ENCODE data around the gene TEAD3. TPM values are rescaled to one million over a fixed set of nuclear protein-coding genes. Genes with fewer than 3 reads are reported as not detected.

Gene TEAD3
- total RNA-seq, 1 donor from 2014 or later = 6.8 TPM

- Histone ChIP-seq H3K27ac (ENCODE audit: low read depth, low read length) (no peak overlapping the region), H3K4me1 (ENCODE audit: control insufficient read depth in 3 of 3, insufficient read depth in 3 of 3, low read length in 3 of 3) (peaks cover 29 to 77% (median 77%) of the 10 kb centered on the region in 3 donors), H3K9ac (ENCODE audit: low read depth in 1 of 3, low read length in 3 of 3) (peak overlapping the region in 1 of 3 donors; percentile 62), H3K27me3 (ENCODE audit: control insufficient read depth in 3 of 3, insufficient read depth in 3 of 3, low read length in 3 of 3) (peaks cover 0 to 9% (median 6%) of the 10 kb centered on the region in 3 donors), H3K4me3 (ENCODE audit: low read length in 3 of 3) (no peak overlapping the region), H3K9me3 (ENCODE audit: control insufficient read depth in 3 of 3, low read length in 3 of 3) (no peaks in the 10 kb centered on the region), H3K36me3 (ENCODE audit: control insufficient read depth in 3 of 3, insufficient read depth in 3 of 3, low read length in 3 of 3) (peaks cover 0 to 2% (median 0%) of the 10 kb centered on the region in 3 donors)
Observed at GRCh38 chr6:35494161-35494563, 2.7 kb downstream of the TEAD3 start.

- Histone ChIP-seq H3K36me3 (ENCODE audit: control insufficient read depth in 3 of 3, insufficient read depth in 3 of 3, low read length in 3 of 3) (peaks cover 0 to 2% (median 0%) of the 10 kb centered on the region in 3 donors), H3K27ac (ENCODE audit: low read depth, low read length) (no peak overlapping the region), H3K4me1 (ENCODE audit: control insufficient read depth in 3 of 3, insufficient read depth in 3 of 3, low read length in 3 of 3) (peaks cover 29 to 73% (median 70%) of the 10 kb centered on the region in 3 donors), H3K27me3 (ENCODE audit: control insufficient read depth in 3 of 3, insufficient read depth in 3 of 3, low read length in 3 of 3) (peaks cover 0 to 9% (median 2%) of the 10 kb centered on the region in 3 donors), H3K9ac (ENCODE audit: low read depth in 1 of 3, low read length in 3 of 3) (peak overlapping the region in 1 of 3 donors; percentile 33), H3K4me3 (ENCODE audit: low read length in 3 of 3) (peak overlapping the region in 1 of 3 donors; percentile 22), H3K9me3 (ENCODE audit: control insufficient read depth in 3 of 3, low read length in 3 of 3) (no peaks in the 10 kb centered on the region)
Observed at GRCh38 chr6:35493307-35493983, 3.4 kb downstream of the TEAD3 start.

- Histone ChIP-seq H3K9ac (ENCODE audit: low read depth in 1 of 3, low read length in 3 of 3) (peak overlapping the region in 1 of 3 donors; percentile 60), H3K4me3 (ENCODE audit: low read length in 3 of 3) (no peak overlapping the region), H3K9me3 (ENCODE audit: control insufficient read depth in 3 of 3, low read length in 3 of 3) (no peaks in the 10 kb centered on the region), H3K27me3 (ENCODE audit: control insufficient read depth in 3 of 3, insufficient read depth in 3 of 3, low read length in 3 of 3) (peaks cover 0 to 6% (median 0%) of the 10 kb centered on the region in 3 donors), H3K27ac (ENCODE audit: low read depth, low read length) (no peak overlapping the region), H3K4me1 (ENCODE audit: control insufficient read depth in 3 of 3, insufficient read depth in 3 of 3, low read length in 3 of 3) (peaks cover 32 to 70% (median 68%) of the 10 kb centered on the region in 3 donors), H3K36me3 (ENCODE audit: control insufficient read depth in 3 of 3, insufficient read depth in 3 of 3, low read length in 3 of 3) (peaks cover 0 to 2% (median 0%) of the 10 kb centered on the region in 3 donors)
Observed at GRCh38 chr6:35492974-35493284, 4.0 kb downstream of the TEAD3 start.

GRCh38 chr6:35492258-35492973 lies 4.5 kb downstream of the TEAD3 start:
- Histone ChIP-seq H3K36me3 (ENCODE audit: control insufficient read depth in 3 of 3, insufficient read depth in 3 of 3, low read length in 3 of 3) (peaks cover 0 to 2% (median 0%) of the 10 kb centered on the region in 3 donors), H3K4me1 (ENCODE audit: control insufficient read depth in 3 of 3, insufficient read depth in 3 of 3, low read length in 3 of 3) (peaks cover 32 to 70% (median 66%) of the 10 kb centered on the region in 3 donors), H3K27ac (ENCODE audit: low read depth, low read length) (peak overlapping the region; percentile 86), H3K9ac (ENCODE audit: low read depth in 1 of 3, low read length in 3 of 3) (peak overlapping the region in 1 of 3 donors; percentile 60), H3K9me3 (ENCODE audit: control insufficient read depth in 3 of 3, low read length in 3 of 3) (no peaks in the 10 kb centered on the region), H3K4me3 (ENCODE audit: low read length in 3 of 3) (no peak overlapping the region), H3K27me3 (ENCODE audit: control insufficient read depth in 3 of 3, insufficient read depth in 3 of 3, low read length in 3 of 3) (peaks cover 0 to 6% (median 0%) of the 10 kb centered on the region in 3 donors)

GRCh38 chr6:35491558-35492257 lies 5.2 kb downstream of the TEAD3 start:
- H3K36me3 ChIP-seq (ENCODE audit: control insufficient read depth in 3 of 3, insufficient read depth in 3 of 3, low read length in 3 of 3) = peaks cover 0 to 2% (median 0%) of the 10 kb centered on the region in 3 donors
- H3K9me3 ChIP-seq (ENCODE audit: control insufficient read depth in 3 of 3, low read length in 3 of 3) = no peaks in the 10 kb centered on the region
- peaks cover 0 to 6% (median 0%) of the 10 kb centered on the region in 3 donors for H3K27me3 ChIP-seq (ENCODE audit: control insufficient read depth in 3 of 3, insufficient read depth in 3 of 3, low read length in 3 of 3)
- peaks cover 32 to 71% (median 70%) of the 10 kb centered on the region in 3 donors for H3K4me1 ChIP-seq (ENCODE audit: control insufficient read depth in 3 of 3, insufficient read depth in 3 of 3, low read length in 3 of 3)
- no peak overlapping the region for H3K4me3 ChIP-seq (ENCODE audit: low read length in 3 of 3)
- H3K9ac ChIP-seq (ENCODE audit: low read depth in 1 of 3, low read length in 3 of 3) = peak overlapping the region in 1 of 3 donors; percentile 60
- H3K27ac ChIP-seq (ENCODE audit: low read depth, low read length) = peak overlapping the region; percentile 86

GRCh38 chr6:35490821-35491557 lies 5.9 kb downstream of the TEAD3 start:
- H3K9ac ChIP-seq (ENCODE audit: low read depth in 1 of 3, low read length in 3 of 3) = peak overlapping the region; percentile 74 to 84 (median 77)
- H3K9me3 ChIP-seq (ENCODE audit: control insufficient read depth in 3 of 3, low read length in 3 of 3) = no peaks in the 10 kb centered on the region
- H3K4me1 ChIP-seq (ENCODE audit: control insufficient read depth in 3 of 3, insufficient read depth in 3 of 3, low read length in 3 of 3) = peaks cover 31 to 73% (median 69%) of the 10 kb centered on the region in 3 donors
- H3K36me3 ChIP-seq (ENCODE audit: control insufficient read depth in 3 of 3, insufficient read depth in 3 of 3, low read length in 3 of 3) = peaks cover 0 to 4% (median 0%) of the 10 kb centered on the region in 3 donors
- H3K27ac ChIP-seq (ENCODE audit: low read depth, low read length) = peak overlapping the region; percentile 86
- H3K27me3 ChIP-seq (ENCODE audit: control insufficient read depth in 3 of 3, insufficient read depth in 3 of 3, low read length in 3 of 3) = peaks cover 0 to 6% (median 0%) of the 10 kb centered on the region in 3 donors
- peak overlapping the region in 2 of 3 donors; percentile 73 to 78 for H3K4me3 ChIP-seq (ENCODE audit: low read length in 3 of 3)

- Histone ChIP-seq H3K9ac (ENCODE audit: low read depth in 1 of 3, low read length in 3 of 3) (peak overlapping the region; percentile 74 to 84 (median 77)), H3K4me1 (ENCODE audit: control insufficient read depth in 3 of 3, insufficient read depth in 3 of 3, low read length in 3 of 3) (peaks cover 25 to 70% (median 64%) of the 10 kb centered on the region in 3 donors), H3K36me3 (ENCODE audit: control insufficient read depth in 3 of 3, insufficient read depth in 3 of 3, low read length in 3 of 3) (peaks cover 0 to 8% (median under 1%) of the 10 kb centered on the region in 3 donors), H3K27me3 (ENCODE audit: control insufficient read depth in 3 of 3, insufficient read depth in 3 of 3, low read length in 3 of 3) (peaks cover 0 to 6% (median 0%) of the 10 kb centered on the region in 3 donors), H3K27ac (ENCODE audit: low read depth, low read length) (peak overlapping the region; percentile 86), H3K4me3 (ENCODE audit: low read length in 3 of 3) (peak overlapping the region; percentile 70 to 78 (median 73)), H3K9me3 (ENCODE audit: control insufficient read depth in 3 of 3, low read length in 3 of 3) (no peaks in the 10 kb centered on the region)
Observed at GRCh38 chr6:35489995-35490791, 6.7 kb downstream of the TEAD3 start.

- Histone ChIP-seq H3K9ac (ENCODE audit: low read depth in 1 of 3, low read length in 3 of 3) (peak overlapping the region in 1 of 3 donors; percentile 40), H3K27ac (ENCODE audit: low read depth, low read length) (peak overlapping the region; percentile 86), H3K9me3 (ENCODE audit: control insufficient read depth in 3 of 3, low read length in 3 of 3) (no peaks in the 10 kb centered on the region), H3K4me3 (ENCODE audit: low read length in 3 of 3) (no peak overlapping the region), H3K4me1 (ENCODE audit: control insufficient read depth in 3 of 3, insufficient read depth in 3 of 3, low read length in 3 of 3) (peaks cover 20 to 61% (median 53%) of the 10 kb centered on the region in 3 donors), H3K27me3 (ENCODE audit: control insufficient read depth in 3 of 3, insufficient read depth in 3 of 3, low read length in 3 of 3) (peaks cover 0 to 6% (median 0%) of the 10 kb centered on the region in 3 donors), H3K36me3 (ENCODE audit: control insufficient read depth in 3 of 3, insufficient read depth in 3 of 3, low read length in 3 of 3) (peaks cover under 1 to 15% (median 6%) of the 10 kb centered on the region in 3 donors)
Observed at GRCh38 chr6:35489066-35489465, 7.8 kb downstream of the TEAD3 start.

All from skeletal muscle tissue (tissue), 4 donors.